Measurements from ENCODE around the gene TMEM140.

Gene TMEM140

GRCh38 chr7:135174941-135175340 is 27.1 kb downstream of the TMEM140 start:
- DNase-seq (ENCODE audit: low read depth): no peak

- no peak for DNase-seq (ENCODE audit: low read depth)
These were observed 28.1 kb downstream of the TMEM140 start for GRCh38 chr7:135175931-135176330.

GRCh38 chr7:135177028-135177696 is 29.3 kb downstream of the TMEM140 start:
- no peak for DNase-seq (ENCODE audit: low read depth)

- DNase-seq (ENCODE audit: low read depth): no peak
These were observed 30.5 kb downstream of the TMEM140 start for GRCh38 chr7:135178364-135178763.

- DNase-seq (ENCODE audit: low read depth): no peak
These were observed 31.6 kb downstream of the TMEM140 start for GRCh38 chr7:135179321-135179925.

- no peak for DNase-seq (ENCODE audit: low read depth)
These were observed 32.2 kb downstream of the TMEM140 start for GRCh38 chr7:135180122-135180521.

GRCh38 chr7:135181261-135181928 is 33.5 kb downstream of the TMEM140 start:
- DNase-seq (ENCODE audit: low read depth): no peak

GRCh38 chr7:135181929-135182678 is 34.2 kb downstream of the TMEM140 start:
- DNase-seq (ENCODE audit: low read depth): no peak

- no peak for DNase-seq (ENCODE audit: low read depth)
These were observed 35.6 kb downstream of the TMEM140 start for GRCh38 chr7:135183478-135183877.

GRCh38 chr7:135184254-135184841 is 36.5 kb downstream of the TMEM140 start:
- no peak for DNase-seq (ENCODE audit: low read depth)

GRCh38 chr7:135185471-135186260 is 37.8 kb downstream of the TMEM140 start:
- no peak for DNase-seq (ENCODE audit: low read depth)

GRCh38 chr7:135186261-135186540 is 38.3 kb downstream of the TMEM140 start:
- no peak for DNase-seq (ENCODE audit: low read depth)

GRCh38 chr7:135186841-135187253 is 39.0 kb downstream of the TMEM140 start:
- DNase-seq (ENCODE audit: low read depth): no peak

- no peak for DNase-seq (ENCODE audit: low read depth)
These were observed 40.6 kb downstream of the TMEM140 start for GRCh38 chr7:135188298-135188984.

GRCh38 chr7:135189221-135189662 is 41.4 kb downstream of the TMEM140 start:
- DNase-seq (ENCODE audit: low read depth): no peak

- DNase-seq (ENCODE audit: low read depth): no peak
These were observed 42.1 kb downstream of the TMEM140 start for GRCh38 chr7:135189961-135190360.

GRCh38 chr7:135190703-135191102 is 42.8 kb downstream of the TMEM140 start:
- DNase-seq (ENCODE audit: low read depth): no peak

- no peak for DNase-seq (ENCODE audit: low read depth)
These were observed 45.2 kb downstream of the TMEM140 start for GRCh38 chr7:135192914-135193536.

GRCh38 chr7:135193615-135194081 is 45.8 kb downstream of the TMEM140 start:
- DNase-seq (ENCODE audit: low read depth): no peak

GRCh38 chr7:135194494-135195095 is 46.7 kb downstream of the TMEM140 start:
- DNase-seq (ENCODE audit: low read depth): no peak

All from activated gamma-delta T cell treated with anti-CD3 and anti-CD28 coated beads, Interleukin-2, amount 50 U/mL, for 16 hours (primary cell).